H9 (cell line): ENCODE measurements around the gene RCOR2. TPM values are rescaled to one million over a fixed set of nuclear protein-coding genes. Genes with fewer than 3 reads are reported as not detected.
A peak's percentile ranks its signal among the peaks of the same experiment; 100 is the strongest.

Source experiments
- DNase-seq: peaks from one replicate; pipeline ENCODE4 v3.0.0-alpha.2; 2017
- H2AFZ ChIP-seq: one replicate; pipeline ENCODE4 v1.6.1; 2013; ENCODE audit warnings: mild to moderate bottlenecking, low read length, control low read depth, moderate library complexity
- H2AK5ac ChIP-seq: 2 replicates; pipeline ENCODE4 v1.6.1; 2013; ENCODE audit warnings: low read length, control low read depth, mixed read lengths; ENCODE audit not compliant: insufficient read length
- H2BK120ac ChIP-seq: one replicate; pipeline ENCODE4 v1.6.1; 2013; ENCODE audit warnings: low read depth, mild to moderate bottlenecking, low read length, control low read depth, inconsistent platforms; ENCODE audit not compliant: poor library complexity, severe bottlenecking
- H2BK12ac ChIP-seq: 2 replicates; pipeline ENCODE4 v1.6.1; 2013; ENCODE audit warnings: low read length, control low read depth, mixed read lengths, low read depth; ENCODE audit not compliant: insufficient read length
- H2BK15ac ChIP-seq: 2 replicates; pipeline ENCODE4 v1.6.1; 2013; ENCODE audit warnings: low read depth, low read length, control low read depth
- H2BK20ac ChIP-seq: one replicate; pipeline ENCODE4 v1.6.1; 2013; ENCODE audit warnings: low read depth, mild to moderate bottlenecking, low read length, control low read depth, inconsistent platforms; ENCODE audit not compliant: poor library complexity, severe bottlenecking
- H2BK5ac ChIP-seq: 2 replicates; pipeline ENCODE4 v1.6.1; 2013; ENCODE audit warnings: low read length, control low read depth, mixed read lengths; ENCODE audit not compliant: insufficient read length
- H3K14ac ChIP-seq: 2 replicates; pipeline ENCODE4 v1.6.1; 2013; ENCODE audit warnings: low read length, control low read depth; ENCODE audit not compliant: insufficient read depth
- H3K18ac ChIP-seq: 2 replicates; pipeline ENCODE4 v1.6.1; 2013; ENCODE audit warnings: low read depth, mild to moderate bottlenecking, mixed read lengths, low read length, control low read depth; ENCODE audit not compliant: insufficient read length
- H3K23ac ChIP-seq: 2 replicates; pipeline ENCODE4 v1.6.1; 2013; ENCODE audit warnings: low read length, control low read depth, mixed read lengths, low read depth; ENCODE audit not compliant: insufficient read length
- H3K23me2 ChIP-seq: 2 replicates; pipeline ENCODE4 v1.6.1; 2013; ENCODE audit warnings: low read depth, mild to moderate bottlenecking, mixed read lengths, low read length, control low read depth; ENCODE audit not compliant: insufficient read length, poor library complexity, severe bottlenecking
- H3K27ac ChIP-seq: 2 replicates; pipeline ENCODE4 v1.5.1; 2013; ENCODE audit warnings: low read length, control low read depth, mixed read lengths, low read depth; ENCODE audit not compliant: insufficient read length
- H3K27me3 ChIP-seq: 2 replicates; pipeline ENCODE4 v1.6.1; 2013; ENCODE audit warnings: low read length, control low read depth, inconsistent platforms; ENCODE audit not compliant: insufficient read depth
- H3K4ac ChIP-seq: 2 replicates; pipeline ENCODE4 v1.6.1; 2013; ENCODE audit warnings: low read depth, mild to moderate bottlenecking, control low read depth, inconsistent platforms, low read length, moderate library complexity
- H3K4me1 ChIP-seq: 2 replicates; pipeline ENCODE4 v1.6.1; 2013; ENCODE audit warnings: low read length, control low read depth, inconsistent platforms; ENCODE audit not compliant: insufficient read depth
- H3K4me2 ChIP-seq: 2 replicates; pipeline ENCODE4 v1.6.1; 2013; ENCODE audit warnings: low read length, control low read depth, mixed read lengths; ENCODE audit not compliant: insufficient read length, insufficient read depth
- H3K56ac ChIP-seq: 2 replicates; pipeline ENCODE4 v1.6.1; 2013; ENCODE audit warnings: low read depth, mild to moderate bottlenecking, mixed read lengths, low read length, control low read depth; ENCODE audit not compliant: insufficient read length
- H3K79me1 ChIP-seq: 2 replicates; pipeline ENCODE4 v1.6.1; 2013; ENCODE audit warnings: low read depth, mild to moderate bottlenecking, moderate library complexity, low read length, control low read depth, inconsistent platforms; ENCODE audit not compliant: insufficient read depth, poor library complexity, severe bottlenecking
- H3K79me2 ChIP-seq: 2 replicates; pipeline ENCODE4 v1.6.1; 2013; ENCODE audit warnings: low read length, control low read depth, inconsistent platforms; ENCODE audit not compliant: insufficient read depth
- H3K9ac ChIP-seq: 2 replicates; pipeline ENCODE4 v1.6.1; 2013; ENCODE audit warnings: low read length, control low read depth, mixed read lengths; ENCODE audit not compliant: insufficient read length; ENCODE audit errors: extremely low read depth
- H3K9me3 ChIP-seq: one replicate; pipeline ENCODE4 v1.6.1; 2013; ENCODE audit warnings: low read depth, low read length, inconsistent platforms; ENCODE audit not compliant: control insufficient read depth
- H3T11ph ChIP-seq: one replicate; pipeline ENCODE4 v1.6.1; 2013; ENCODE audit warnings: mild to moderate bottlenecking, low read length, control low read depth, inconsistent platforms
- H4K20me1 ChIP-seq: one replicate; pipeline ENCODE4 v1.6.1; 2013; ENCODE audit not compliant: control insufficient read depth, insufficient read length, insufficient read depth
- H4K5ac ChIP-seq: 2 replicates; pipeline ENCODE4 v1.6.1; 2013; ENCODE audit warnings: low read depth, mild to moderate bottlenecking, mixed read lengths, low read length, control low read depth; ENCODE audit not compliant: insufficient read length
- H4K8ac ChIP-seq: replicated peaks from 2 replicates; pipeline ENCODE4 v1.6.1; 2013; ENCODE audit warnings: low read length, control low read depth, mixed read lengths, low read depth; ENCODE audit not compliant: insufficient read length
- H4K91ac ChIP-seq: 2 replicates; pipeline ENCODE4 v1.6.1; 2013; ENCODE audit warnings: low read depth, mild to moderate bottlenecking, moderate library complexity, mixed read lengths, low read length, control low read depth; ENCODE audit not compliant: insufficient read length
- H3K27ac Mint-ChIP-seq, 3 experiments: 2 replicates in 2 of 3; 3 replicates in 1 of 3; pipeline ENCODE4 v1.8.0; 2020 to 2021; ENCODE audit warnings: mixed read lengths in 3 of 3, mild to moderate bottlenecking in 1 of 3, moderate library complexity in 1 of 3
- H3K27me3 Mint-ChIP-seq: 2 replicates; pipeline ENCODE4 v1.8.0; 2021; ENCODE audit warnings: low read depth, mild to moderate bottlenecking, moderate library complexity, mixed read lengths
- H3K36me3 Mint-ChIP-seq, 3 experiments: 2 replicates in 2 of 3; 3 replicates in 1 of 3; pipeline ENCODE4 v1.8.0; 2020 to 2021; ENCODE audit warnings: low read depth in 3 of 3, mixed read lengths in 3 of 3; ENCODE audit not compliant: insufficient read depth in 1 of 3
- H3K4me1 Mint-ChIP-seq, 2 experiments: 2 replicates each; pipeline ENCODE4 v1.8.0; 2020; ENCODE audit warnings: mixed read lengths in 2 of 2
- H3K4me3 Mint-ChIP-seq, 2 experiments: 2 replicates in 1 of 2; 3 replicates in 1 of 2; pipeline ENCODE4 v1.8.0; 2020 to 2021; ENCODE audit warnings: mild to moderate bottlenecking in 2 of 2, mixed read lengths in 2 of 2, moderate library complexity in 1 of 2
- H3K9me3 Mint-ChIP-seq, 2 experiments: 2 replicates in 1 of 2; 3 replicates in 1 of 2; pipeline ENCODE4 v1.8.0; 2020; ENCODE audit warnings: mild to moderate bottlenecking in 2 of 2, mixed read lengths in 2 of 2, moderate library complexity in 1 of 2
- CTCF ChIP-seq: fragments of 200-600 bp; sonication (generic); conservative IDR thresholded peaks from 3 replicates; pipeline ENCODE4 v1.8.0; 2021; ENCODE audit warnings: antibody characterized with exemption, mild to moderate bottlenecking
- WGBS: extraction: QIAGEN DNeasy Blood & Tissue Kit; methylation state at CpG from one replicate; pipeline ENCODE4 v1.1.7; 2013; ENCODE audit warnings: missing lambda C conversion rate, low lambda C conversion rate, mixed read lengths; ENCODE audit not compliant: insufficient read length; ENCODE audit errors: extremely low coverage; 5-methylcytosine and 5-hydroxymethylcytosine counted together
- total RNA-seq: library from RNA; stranded (reverse); gene quantifications from 2 replicates; pipeline ENCODE4 v1.2.1, GENCODE V29; 2021

Gene RCOR2
- total RNA-seq, 1 experiment from 2014 or later = 118 TPM

GRCh38 chr11:63874511-63874910 is 42.5 kb downstream of the RCOR2 start:
- Histone ChIP-seq H4K91ac (no peak overlapping the region), H4K8ac (no peak overlapping the region), H3K79me2 (peaks cover 14% of the 10 kb centered on the region; the same call in 1 of the 2 replicates), H3K27ac (no peak overlapping the region), H2BK15ac (no peak overlapping the region), H3K4me2 (no peak overlapping the region), H3K23ac (no peak overlapping the region), H3K79me1 (peaks cover 6% of the 10 kb centered on the region), H3K56ac (no peak overlapping the region), H3K9me3 (no peaks in the 10 kb centered on the region), H2BK12ac (no peak overlapping the region), H4K20me1 (no peaks in the 10 kb centered on the region), H2BK5ac (no peak overlapping the region), H3K4ac (no peak overlapping the region), H3T11ph (no peak overlapping the region), H4K5ac (no peak overlapping the region), H3K4me1 (peaks cover 7% of the 10 kb centered on the region; the same call in 1 of the 2 replicates), H2BK120ac (no peak overlapping the region), H3K18ac (no peak overlapping the region), H3K14ac (no peak overlapping the region), H3K23me2 (no peaks in the 10 kb centered on the region), H2BK20ac (no peak overlapping the region), H3K9ac (no peak overlapping the region), H3K27me3 (no peaks in the 10 kb centered on the region), H2AK5ac (no peak overlapping the region), H2AFZ (no peak overlapping the region)
- WGBS = no CpG with 5 or more reads among the region's 6 CpGs
- H3K9me3 Mint-ChIP-seq = no peaks in the 10 kb centered on the region
- DNase-seq = no peak
- no peak overlapping the region for H3K4me3 Mint-ChIP-seq
- H3K4me1 Mint-ChIP-seq = peaks cover 39 to 44% of the 10 kb centered on the region in 2 experiments
- no peaks in the 10 kb centered on the region for H3K27me3 Mint-ChIP-seq
- no peak for TF ChIP-seq CTCF
- H3K36me3 Mint-ChIP-seq = peaks cover 3 to 8% (median 5%) of the 10 kb centered on the region in 3 experiments
- peak overlapping the region in 2 of 3 experiments; percentile 63 to 77; a peak in 2 of 7 replicates for H3K27ac Mint-ChIP-seq
